HFFc6 (cell line): Measurements from ENCODE around the gene KMT5B. TPM values are rescaled to one million over a fixed set of nuclear protein-coding genes. Genes with fewer than 3 reads are reported as not detected.

ENCODE experiments used
- DNase-seq: peaks from one replicate; pipeline ENCODE4 v3.0.0-alpha.2; 2018
- H3K27ac Mint-ChIP-seq: 2 replicates; pipeline ENCODE4 v1.8.0; 2020; ENCODE audit warnings: mild to moderate bottlenecking, mixed read lengths
- H3K27me3 Mint-ChIP-seq: 2 replicates; pipeline ENCODE4 v1.8.0; 2021; ENCODE audit warnings: mild to moderate bottlenecking, moderate library complexity, mixed read lengths; ENCODE audit not compliant: insufficient read depth
- H3K36me3 Mint-ChIP-seq: 2 replicates; pipeline ENCODE4 v1.8.0; 2021; ENCODE audit warnings: low read depth, mixed read lengths
- H3K4me1 Mint-ChIP-seq: 2 replicates; pipeline ENCODE4 v1.8.0; 2020; ENCODE audit warnings: low read depth, mixed read lengths
- H3K4me3 Mint-ChIP-seq: 2 replicates; pipeline ENCODE4 v1.8.0; 2020; ENCODE audit warnings: mild to moderate bottlenecking, moderate library complexity, mixed read lengths
- H3K9me3 Mint-ChIP-seq: 2 replicates; pipeline ENCODE4 v1.8.0; 2020; ENCODE audit warnings: mild to moderate bottlenecking, mixed read lengths
- CTCF ChIP-seq: fragments of 200-600 bp; sonication (generic); IDR thresholded peaks from 2 replicates; pipeline ENCODE4 v1.5.0; 2021; ENCODE audit warnings: antibody characterized with exemption, mild to moderate bottlenecking
- total RNA-seq, 6 experiments: library from RNA; stranded (reverse); fragmentation: NEBNext Ultra II Directional; extraction: Animal tissue kit (Norgen Biotek cat#: 25700); gene quantifications; 2 replicates in 1 of 6; 3 replicates in 5 of 6; pipeline ENCODE4 v1.2.3, GENCODE V29; 2021

The KMT5B gene
- total RNA-seq, 6 experiments from 2014 or later, result 20.3 to 23.7 (median 22.4) TPM

GRCh38 chr11:68199295-68199987 is 13.7 kb downstream of the KMT5B start:
- H3K9me3 Mint-ChIP-seq, result no peaks in the 10 kb centered on the region
- no peak overlapping the region for H3K4me3 Mint-ChIP-seq
- no peaks in the 10 kb centered on the region; the same call in 1 of the 2 replicates for H3K27me3 Mint-ChIP-seq
- no peaks in the 10 kb centered on the region for H3K36me3 Mint-ChIP-seq
- no peak for DNase-seq
- H3K27ac Mint-ChIP-seq, result no peak overlapping the region
- TF ChIP-seq CTCF, result no peak
- peaks cover 24% of the 10 kb centered on the region for H3K4me1 Mint-ChIP-seq

- H3K27me3 Mint-ChIP-seq, result no peaks in the 10 kb centered on the region; the same call in 1 of the 2 replicates
- DNase-seq, result no peak
- H3K36me3 Mint-ChIP-seq, result no peaks in the 10 kb centered on the region
- H3K4me3 Mint-ChIP-seq, result no peak overlapping the region
- H3K27ac Mint-ChIP-seq, result no peak overlapping the region
- TF ChIP-seq CTCF, result no peak
- no peaks in the 10 kb centered on the region for H3K9me3 Mint-ChIP-seq
- H3K4me1 Mint-ChIP-seq, result peaks cover 38% of the 10 kb centered on the region
Observed at GRCh38 chr11:68196219-68196618, 16.9 kb downstream of the KMT5B start.

- Mint-ChIP-seq H3K4me3 (no peak overlapping the region), H3K9me3 (no peaks in the 10 kb centered on the region), H3K27me3 (no peaks in the 10 kb centered on the region; the same call in 1 of the 2 replicates), H3K4me1 (peaks cover 23% of the 10 kb centered on the region), H3K36me3 (no peaks in the 10 kb centered on the region), H3K27ac (no peak overlapping the region)
- no peak for DNase-seq
- TF ChIP-seq CTCF, result no peak
Observed at GRCh38 chr11:68194675-68195294, 18.3 kb downstream of the KMT5B start.

- DNase-seq, result no peak
- Mint-ChIP-seq H3K4me3 (no peak overlapping the region), H3K27me3 (no peaks in the 10 kb centered on the region), H3K36me3 (no peaks in the 10 kb centered on the region), H3K9me3 (no peaks in the 10 kb centered on the region), H3K27ac (no peak overlapping the region), H3K4me1 (peaks cover 17% of the 10 kb centered on the region)
- no peak for TF ChIP-seq CTCF
Observed at GRCh38 chr11:68193018-68193417, 20.1 kb downstream of the KMT5B start.

- Mint-ChIP-seq H3K4me1 (peaks cover 17% of the 10 kb centered on the region), H3K36me3 (no peaks in the 10 kb centered on the region), H3K4me3 (no peak overlapping the region), H3K9me3 (no peaks in the 10 kb centered on the region), H3K27ac (no peak overlapping the region), H3K27me3 (no peaks in the 10 kb centered on the region)
- DNase-seq, result no peak
- TF ChIP-seq CTCF, result no peak
Observed at GRCh38 chr11:68191661-68192579, 21.2 kb downstream of the KMT5B start.
